Osteocyte (in vitro differentiated cells): ENCODE data around the gene VAT1L. TPM values are rescaled to one million over a fixed set of nuclear protein-coding genes. Genes with fewer than 3 reads are reported as not detected.

Experiments
- DNase-seq: peaks from one replicate; pipeline ENCODE4 v3.0.0; 2021; ENCODE audit warnings: mixed read lengths; ENCODE audit not compliant: unreplicated experiment; ENCODE audit errors: extremely low spot score
- H3K27ac Mint-ChIP-seq: one replicate; pipeline ENCODE4 v1.8.0; 2021; ENCODE audit warnings: mild to moderate bottlenecking, mixed read lengths; ENCODE audit not compliant: unreplicated experiment
- H3K27me3 Mint-ChIP-seq: one replicate; pipeline ENCODE4 v1.8.0; 2021; ENCODE audit warnings: mixed read lengths; ENCODE audit not compliant: unreplicated experiment
- H3K36me3 Mint-ChIP-seq: one replicate; pipeline ENCODE4 v1.8.0; 2021; ENCODE audit warnings: mixed read lengths; ENCODE audit not compliant: unreplicated experiment
- H3K4me1 Mint-ChIP-seq: one replicate; pipeline ENCODE4 v1.8.0; 2021; ENCODE audit warnings: mixed read lengths; ENCODE audit not compliant: unreplicated experiment
- H3K4me3 Mint-ChIP-seq: one replicate; pipeline ENCODE4 v1.8.0; 2021; ENCODE audit warnings: mild to moderate bottlenecking, moderate library complexity, mixed read lengths; ENCODE audit not compliant: unreplicated experiment
- H3K9me3 Mint-ChIP-seq: one replicate; pipeline ENCODE4 v1.8.0; 2021; ENCODE audit warnings: mixed read lengths; ENCODE audit not compliant: unreplicated experiment
- total RNA-seq: library from RNA; stranded (reverse); gene quantifications from 2 replicates; pipeline ENCODE4 v1.2.1, GENCODE V29; 2021
- TF ChIP-seq, protein P1 (sequence below): fragments of 200-600 bp; sonication (generic); IDR thresholded peaks from 2 replicates; pipeline ENCODE4 v1.5.0; 2021; ENCODE audit warnings: antibody characterized with exemption, mild to moderate bottlenecking, moderate library complexity

The VAT1L gene
- total RNA-seq, 1 donor from 2014 or later: not detected

GRCh38 chr16:77767211-77767610 lies 21.2 kb upstream of the VAT1L start:
- no peaks in the 10 kb centered on the region for H3K4me1 Mint-ChIP-seq
- H3K9me3 Mint-ChIP-seq: peaks cover 6% of the 10 kb centered on the region
- TF ChIP-seq, protein P1, sequence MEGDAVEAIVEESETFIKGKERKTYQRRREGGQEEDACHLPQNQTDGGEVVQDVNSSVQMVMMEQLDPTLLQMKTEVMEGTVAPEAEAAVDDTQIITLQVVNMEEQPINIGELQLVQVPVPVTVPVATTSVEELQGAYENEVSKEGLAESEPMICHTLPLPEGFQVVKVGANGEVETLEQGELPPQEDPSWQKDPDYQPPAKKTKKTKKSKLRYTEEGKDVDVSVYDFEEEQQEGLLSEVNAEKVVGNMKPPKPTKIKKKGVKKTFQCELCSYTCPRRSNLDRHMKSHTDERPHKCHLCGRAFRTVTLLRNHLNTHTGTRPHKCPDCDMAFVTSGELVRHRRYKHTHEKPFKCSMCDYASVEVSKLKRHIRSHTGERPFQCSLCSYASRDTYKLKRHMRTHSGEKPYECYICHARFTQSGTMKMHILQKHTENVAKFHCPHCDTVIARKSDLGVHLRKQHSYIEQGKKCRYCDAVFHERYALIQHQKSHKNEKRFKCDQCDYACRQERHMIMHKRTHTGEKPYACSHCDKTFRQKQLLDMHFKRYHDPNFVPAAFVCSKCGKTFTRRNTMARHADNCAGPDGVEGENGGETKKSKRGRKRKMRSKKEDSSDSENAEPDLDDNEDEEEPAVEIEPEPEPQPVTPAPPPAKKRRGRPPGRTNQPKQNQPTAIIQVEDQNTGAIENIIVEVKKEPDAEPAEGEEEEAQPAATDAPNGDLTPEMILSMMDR: no peak
- no peak overlapping the region for H3K27ac Mint-ChIP-seq
- no peak overlapping the region for H3K4me3 Mint-ChIP-seq
- H3K36me3 Mint-ChIP-seq: no peaks in the 10 kb centered on the region
- no peak for DNase-seq
- H3K27me3 Mint-ChIP-seq: no peaks in the 10 kb centered on the region

- TF ChIP-seq, protein P1: no peak
- Mint-ChIP-seq H3K36me3 (no peaks in the 10 kb centered on the region), H3K27me3 (no peaks in the 10 kb centered on the region), H3K4me3 (no peak overlapping the region), H3K4me1 (no peaks in the 10 kb centered on the region), H3K9me3 (peaks cover 6% of the 10 kb centered on the region), H3K27ac (no peak overlapping the region)
- no peak for DNase-seq
These were observed 20.5 kb upstream of the VAT1L start for GRCh38 chr16:77767826-77768225.

- no peak for DNase-seq
- Mint-ChIP-seq H3K4me3 (no peak overlapping the region), H3K4me1 (no peaks in the 10 kb centered on the region), H3K27me3 (no peaks in the 10 kb centered on the region), H3K36me3 (no peaks in the 10 kb centered on the region), H3K27ac (no peak overlapping the region), H3K9me3 (no peaks in the 10 kb centered on the region)
- TF ChIP-seq, protein P1: no peak
These were observed 12.2 kb upstream of the VAT1L start for GRCh38 chr16:77775911-77776909.

- TF ChIP-seq, protein P1: no peak
- no peak overlapping the region for H3K4me3 Mint-ChIP-seq
- no peaks in the 10 kb centered on the region for H3K36me3 Mint-ChIP-seq
- no peaks in the 10 kb centered on the region for H3K27me3 Mint-ChIP-seq
- H3K27ac Mint-ChIP-seq: no peak overlapping the region
- H3K4me1 Mint-ChIP-seq: no peaks in the 10 kb centered on the region
- DNase-seq: no peak
- H3K9me3 Mint-ChIP-seq: no peaks in the 10 kb centered on the region
These were observed 10.6 kb upstream of the VAT1L start for GRCh38 chr16:77777745-77778144.

DNA sequence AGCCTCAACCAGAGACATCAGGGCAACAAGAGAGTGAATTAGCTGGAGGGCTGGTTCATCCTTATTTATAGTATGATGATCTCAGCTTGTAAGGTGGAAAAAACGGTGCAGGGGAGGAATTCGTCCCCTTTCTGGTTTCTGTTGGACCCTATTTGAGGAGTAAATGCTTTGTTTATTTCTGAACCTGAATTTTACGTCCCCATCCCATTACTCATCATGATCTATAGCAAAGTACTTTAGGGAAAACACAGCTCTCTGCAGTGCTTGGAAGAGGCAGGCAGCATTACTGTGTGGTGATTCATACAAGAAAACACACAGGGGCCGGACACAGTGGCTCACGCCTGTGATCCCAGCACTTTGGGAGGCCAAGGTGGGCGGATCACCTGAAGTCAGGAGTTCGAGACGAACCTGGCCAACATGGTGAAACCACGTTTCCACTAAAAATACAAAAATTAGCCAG lies 8.0 kb upstream of the VAT1L start:
- TF ChIP-seq, protein P1: no peak
- Mint-ChIP-seq H3K4me3 (no peak overlapping the region), H3K36me3 (no peaks in the 10 kb centered on the region), H3K27me3 (no peaks in the 10 kb centered on the region), H3K4me1 (no peaks in the 10 kb centered on the region), H3K9me3 (no peaks in the 10 kb centered on the region), H3K27ac (no peak overlapping the region)
- DNase-seq: no peak
